H9 (cell line): ENCODE measurements around the gene KCNMB1. TPM values are rescaled to one million over a fixed set of nuclear protein-coding genes. Genes with fewer than 3 reads are reported as not detected.

Experiments
- DNase-seq: peaks from one replicate; pipeline ENCODE4 v3.0.0-alpha.2; 2017
- H2AFZ ChIP-seq: one replicate; pipeline ENCODE4 v1.6.1; 2013; ENCODE audit warnings: mild to moderate bottlenecking, low read length, control low read depth, moderate library complexity
- H2AK5ac ChIP-seq: 2 replicates; pipeline ENCODE4 v1.6.1; 2013; ENCODE audit warnings: low read length, control low read depth, mixed read lengths; ENCODE audit not compliant: insufficient read length
- H2BK120ac ChIP-seq: one replicate; pipeline ENCODE4 v1.6.1; 2013; ENCODE audit warnings: low read depth, mild to moderate bottlenecking, low read length, control low read depth, inconsistent platforms; ENCODE audit not compliant: poor library complexity, severe bottlenecking
- H2BK12ac ChIP-seq: 2 replicates; pipeline ENCODE4 v1.6.1; 2013; ENCODE audit warnings: low read length, control low read depth, mixed read lengths, low read depth; ENCODE audit not compliant: insufficient read length
- H2BK15ac ChIP-seq: 2 replicates; pipeline ENCODE4 v1.6.1; 2013; ENCODE audit warnings: low read depth, low read length, control low read depth
- H2BK20ac ChIP-seq: one replicate; pipeline ENCODE4 v1.6.1; 2013; ENCODE audit warnings: low read depth, mild to moderate bottlenecking, low read length, control low read depth, inconsistent platforms; ENCODE audit not compliant: poor library complexity, severe bottlenecking
- H2BK5ac ChIP-seq: 2 replicates; pipeline ENCODE4 v1.6.1; 2013; ENCODE audit warnings: low read length, control low read depth, mixed read lengths; ENCODE audit not compliant: insufficient read length
- H3K14ac ChIP-seq: 2 replicates; pipeline ENCODE4 v1.6.1; 2013; ENCODE audit warnings: low read length, control low read depth; ENCODE audit not compliant: insufficient read depth
- H3K18ac ChIP-seq: 2 replicates; pipeline ENCODE4 v1.6.1; 2013; ENCODE audit warnings: low read depth, mild to moderate bottlenecking, mixed read lengths, low read length, control low read depth; ENCODE audit not compliant: insufficient read length
- H3K23ac ChIP-seq: 2 replicates; pipeline ENCODE4 v1.6.1; 2013; ENCODE audit warnings: low read length, control low read depth, mixed read lengths, low read depth; ENCODE audit not compliant: insufficient read length
- H3K23me2 ChIP-seq: 2 replicates; pipeline ENCODE4 v1.6.1; 2013; ENCODE audit warnings: low read depth, mild to moderate bottlenecking, mixed read lengths, low read length, control low read depth; ENCODE audit not compliant: insufficient read length, poor library complexity, severe bottlenecking
- H3K27ac ChIP-seq: 2 replicates; pipeline ENCODE4 v1.5.1; 2013; ENCODE audit warnings: low read length, control low read depth, mixed read lengths, low read depth; ENCODE audit not compliant: insufficient read length
- H3K27me3 ChIP-seq: 2 replicates; pipeline ENCODE4 v1.6.1; 2013; ENCODE audit warnings: low read length, control low read depth, inconsistent platforms; ENCODE audit not compliant: insufficient read depth
- H3K4ac ChIP-seq: 2 replicates; pipeline ENCODE4 v1.6.1; 2013; ENCODE audit warnings: low read depth, mild to moderate bottlenecking, control low read depth, inconsistent platforms, low read length, moderate library complexity
- H3K4me1 ChIP-seq: 2 replicates; pipeline ENCODE4 v1.6.1; 2013; ENCODE audit warnings: low read length, control low read depth, inconsistent platforms; ENCODE audit not compliant: insufficient read depth
- H3K4me2 ChIP-seq: 2 replicates; pipeline ENCODE4 v1.6.1; 2013; ENCODE audit warnings: low read length, control low read depth, mixed read lengths; ENCODE audit not compliant: insufficient read length, insufficient read depth
- H3K56ac ChIP-seq: 2 replicates; pipeline ENCODE4 v1.6.1; 2013; ENCODE audit warnings: low read depth, mild to moderate bottlenecking, mixed read lengths, low read length, control low read depth; ENCODE audit not compliant: insufficient read length
- H3K79me1 ChIP-seq: 2 replicates; pipeline ENCODE4 v1.6.1; 2013; ENCODE audit warnings: low read depth, mild to moderate bottlenecking, moderate library complexity, low read length, control low read depth, inconsistent platforms; ENCODE audit not compliant: insufficient read depth, poor library complexity, severe bottlenecking
- H3K79me2 ChIP-seq: 2 replicates; pipeline ENCODE4 v1.6.1; 2013; ENCODE audit warnings: low read length, control low read depth, inconsistent platforms; ENCODE audit not compliant: insufficient read depth
- H3K9ac ChIP-seq: 2 replicates; pipeline ENCODE4 v1.6.1; 2013; ENCODE audit warnings: low read length, control low read depth, mixed read lengths; ENCODE audit not compliant: insufficient read length; ENCODE audit errors: extremely low read depth
- H3K9me3 ChIP-seq: one replicate; pipeline ENCODE4 v1.6.1; 2013; ENCODE audit warnings: low read depth, low read length, inconsistent platforms; ENCODE audit not compliant: control insufficient read depth
- H3T11ph ChIP-seq: one replicate; pipeline ENCODE4 v1.6.1; 2013; ENCODE audit warnings: mild to moderate bottlenecking, low read length, control low read depth, inconsistent platforms
- H4K20me1 ChIP-seq: one replicate; pipeline ENCODE4 v1.6.1; 2013; ENCODE audit not compliant: control insufficient read depth, insufficient read length, insufficient read depth
- H4K5ac ChIP-seq: 2 replicates; pipeline ENCODE4 v1.6.1; 2013; ENCODE audit warnings: low read depth, mild to moderate bottlenecking, mixed read lengths, low read length, control low read depth; ENCODE audit not compliant: insufficient read length
- H4K8ac ChIP-seq: replicated peaks from 2 replicates; pipeline ENCODE4 v1.6.1; 2013; ENCODE audit warnings: low read length, control low read depth, mixed read lengths, low read depth; ENCODE audit not compliant: insufficient read length
- H4K91ac ChIP-seq: 2 replicates; pipeline ENCODE4 v1.6.1; 2013; ENCODE audit warnings: low read depth, mild to moderate bottlenecking, moderate library complexity, mixed read lengths, low read length, control low read depth; ENCODE audit not compliant: insufficient read length
- H3K27ac Mint-ChIP-seq, 3 experiments: 2 replicates in 2 of 3; 3 replicates in 1 of 3; pipeline ENCODE4 v1.8.0; 2020 to 2021; ENCODE audit warnings: mixed read lengths in 3 of 3, mild to moderate bottlenecking in 1 of 3, moderate library complexity in 1 of 3
- H3K27me3 Mint-ChIP-seq: 2 replicates; pipeline ENCODE4 v1.8.0; 2021; ENCODE audit warnings: low read depth, mild to moderate bottlenecking, moderate library complexity, mixed read lengths
- H3K36me3 Mint-ChIP-seq, 3 experiments: 2 replicates in 2 of 3; 3 replicates in 1 of 3; pipeline ENCODE4 v1.8.0; 2020 to 2021; ENCODE audit warnings: low read depth in 3 of 3, mixed read lengths in 3 of 3; ENCODE audit not compliant: insufficient read depth in 1 of 3
- H3K4me1 Mint-ChIP-seq, 2 experiments: 2 replicates each; pipeline ENCODE4 v1.8.0; 2020; ENCODE audit warnings: mixed read lengths in 2 of 2
- H3K4me3 Mint-ChIP-seq, 2 experiments: 2 replicates in 1 of 2; 3 replicates in 1 of 2; pipeline ENCODE4 v1.8.0; 2020 to 2021; ENCODE audit warnings: mild to moderate bottlenecking in 2 of 2, mixed read lengths in 2 of 2, moderate library complexity in 1 of 2
- H3K9me3 Mint-ChIP-seq, 2 experiments: 2 replicates in 1 of 2; 3 replicates in 1 of 2; pipeline ENCODE4 v1.8.0; 2020; ENCODE audit warnings: mild to moderate bottlenecking in 2 of 2, mixed read lengths in 2 of 2, moderate library complexity in 1 of 2
- whole genome bisulfite sequencing: extraction: QIAGEN DNeasy Blood & Tissue Kit; methylation state at CpG from one replicate; pipeline ENCODE4 v1.1.7; 2013; ENCODE audit warnings: missing lambda C conversion rate, low lambda C conversion rate, mixed read lengths; ENCODE audit not compliant: insufficient read length; ENCODE audit errors: extremely low coverage; 5-methylcytosine and 5-hydroxymethylcytosine counted together
- total RNA-seq: library from RNA; stranded (reverse); gene quantifications from 2 replicates; pipeline ENCODE4 v1.2.1, GENCODE V29; 2021
- TF ChIP-seq, protein P1 (sequence below): fragments of 200-600 bp; sonication (generic); conservative IDR thresholded peaks from 3 replicates; pipeline ENCODE4 v1.8.0; 2021; ENCODE audit warnings: antibody characterized with exemption, mild to moderate bottlenecking

The KCNMB1 gene
- total RNA-seq, 1 experiment from 2014 or later = 0.28 TPM

DNA sequence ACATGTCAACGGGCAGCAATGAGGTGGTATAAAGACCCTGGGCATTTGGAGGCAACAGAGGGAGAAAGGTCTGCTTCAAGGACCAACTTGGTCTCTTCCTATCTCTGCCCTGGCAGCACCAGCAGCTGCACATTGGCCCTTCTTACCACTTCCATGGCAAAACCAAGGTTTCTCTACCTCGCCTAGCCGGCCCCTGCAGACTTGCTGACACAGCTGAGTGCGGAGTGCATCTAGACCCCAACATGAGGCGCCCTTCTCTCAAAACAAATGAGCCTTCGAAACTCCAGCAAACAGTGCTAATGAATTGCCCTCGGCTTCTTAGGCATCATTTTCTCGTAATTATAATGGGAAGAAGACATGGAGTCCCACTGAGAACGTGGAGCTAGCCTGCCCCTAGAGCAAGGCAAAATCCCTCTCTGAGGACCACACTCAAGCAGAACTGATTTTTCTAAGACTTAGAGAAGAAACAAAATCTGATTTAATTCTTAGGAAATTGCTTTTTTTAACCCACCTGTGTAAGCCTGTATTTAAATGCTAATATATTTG lies 42.1 kb downstream of the KCNMB1 start:
- Histone ChIP-seq H3K14ac (no peak overlapping the region), H3K4ac (no peak overlapping the region), H3K9me3 (no peaks in the 10 kb centered on the region), H3K79me2 (no peaks in the 10 kb centered on the region), H4K8ac (no peak overlapping the region), H3K4me2 (no peak overlapping the region), H3K27ac (no peak overlapping the region), H2BK12ac (no peak overlapping the region), H2BK120ac (no peak overlapping the region), H3K79me1 (no peaks in the 10 kb centered on the region), H4K20me1 (no peaks in the 10 kb centered on the region), H2BK5ac (no peak overlapping the region), H2AK5ac (no peak overlapping the region), H3K18ac (no peak overlapping the region), H3K23ac (no peak overlapping the region), H4K91ac (no peak overlapping the region), H3K56ac (no peak overlapping the region), H3K23me2 (peaks cover 3% of the 10 kb centered on the region), H2AFZ (no peak overlapping the region), H2BK20ac (no peak overlapping the region), H3K9ac (no peak overlapping the region), H3K27me3 (no peaks in the 10 kb centered on the region), H2BK15ac (no peak overlapping the region), H4K5ac (no peak overlapping the region), H3K4me1 (0 out of 2 replicates have a peak, but pooled peaks cover 2% of the 10 kb centered on the region), H3T11ph (no peak overlapping the region)
- TF ChIP-seq, protein P1, sequence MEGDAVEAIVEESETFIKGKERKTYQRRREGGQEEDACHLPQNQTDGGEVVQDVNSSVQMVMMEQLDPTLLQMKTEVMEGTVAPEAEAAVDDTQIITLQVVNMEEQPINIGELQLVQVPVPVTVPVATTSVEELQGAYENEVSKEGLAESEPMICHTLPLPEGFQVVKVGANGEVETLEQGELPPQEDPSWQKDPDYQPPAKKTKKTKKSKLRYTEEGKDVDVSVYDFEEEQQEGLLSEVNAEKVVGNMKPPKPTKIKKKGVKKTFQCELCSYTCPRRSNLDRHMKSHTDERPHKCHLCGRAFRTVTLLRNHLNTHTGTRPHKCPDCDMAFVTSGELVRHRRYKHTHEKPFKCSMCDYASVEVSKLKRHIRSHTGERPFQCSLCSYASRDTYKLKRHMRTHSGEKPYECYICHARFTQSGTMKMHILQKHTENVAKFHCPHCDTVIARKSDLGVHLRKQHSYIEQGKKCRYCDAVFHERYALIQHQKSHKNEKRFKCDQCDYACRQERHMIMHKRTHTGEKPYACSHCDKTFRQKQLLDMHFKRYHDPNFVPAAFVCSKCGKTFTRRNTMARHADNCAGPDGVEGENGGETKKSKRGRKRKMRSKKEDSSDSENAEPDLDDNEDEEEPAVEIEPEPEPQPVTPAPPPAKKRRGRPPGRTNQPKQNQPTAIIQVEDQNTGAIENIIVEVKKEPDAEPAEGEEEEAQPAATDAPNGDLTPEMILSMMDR = no peak
- H3K9me3 Mint-ChIP-seq = peaks cover 10 to 18% of the 10 kb centered on the region in 2 experiments; a peak in 4 of 5 replicates
- H3K36me3 Mint-ChIP-seq = peaks cover 0 to 17% (median 9%) of the 10 kb centered on the region in 3 experiments; a peak in 6 of 7 replicates
- H3K4me3 Mint-ChIP-seq = no peak overlapping the region
- no CpG with 5 or more reads among the region's 9 CpGs for WGBS
- DNase-seq = no peak
- H3K27ac Mint-ChIP-seq = no peak overlapping the region; a peak in 1 of 7 replicates
- peaks cover 32 to 34% of the 10 kb centered on the region in 2 experiments for H3K4me1 Mint-ChIP-seq
- H3K27me3 Mint-ChIP-seq = peaks cover 11% of the 10 kb centered on the region
